ENCODE data around the gene TGFBR3. TPM values are rescaled to one million over a fixed set of nuclear protein-coding genes. Genes with fewer than 3 reads are reported as not detected.

Gene TGFBR3
- total and polyA plus RNA-seq, 9 of the 15 experiments (the other 6 are each of a cell fraction or from before 2014, with no cell fraction given): 3.6 to 32.4 (median 15.6) TPM

GRCh38 chr1:91763252-91763651, 122.7 kb downstream of the TGFBR3 start:
- peak overlapping the region; percentile 16; the same call in 1 of the 2 replicates for H3K4me2 ChIP-seq (ENCODE audit: insufficient read depth, low read length)
- peak overlapping the region; percentile 3; the same call in 1 of the 2 replicates for H2AFZ ChIP-seq (ENCODE audit: low read depth, low read length)
- no peaks in the 10 kb centered on the region for H3K27me3 ChIP-seq (ENCODE audit: control insufficient read depth in 2 of 2, insufficient read depth in 2 of 2, low read length in 2 of 2)
- ChIA-PET CTCF (ENCODE audit: low intra/inter-chr PET ratio) (no interaction called here), POLR2A (interaction anchor here (0.8 to 1.8 kb wide), 2 partner anchors 12 to 22 kb away, joined by 3 to 11 read pairs; no protein-coding TSS in a partner anchor)
- intact Hi-C loops (cut with micrococcal nuclease): loop anchor here (1.0 to 5.0 kb wide), 2 partner anchors 31 to 46 kb away; no protein-coding TSS in a partner anchor
- H3K79me2 ChIP-seq (ENCODE audit: control insufficient read depth, insufficient read depth, low read length): no peaks in the 10 kb centered on the region; the same call in 2 of the 3 replicates
- peak overlapping the region; percentile 48; the same call in 1 of the 3 replicates for H3K27ac ChIP-seq (ENCODE audit: extremely low read depth, low read depth, low read length)
- H3K4me1 ChIP-seq (replicated peaks in 1 of 2; ENCODE audit: control insufficient read depth in 2 of 2, insufficient read depth in 2 of 2, low read length in 2 of 2): peaks cover 9 to 60% of the 10 kb centered on the region in 2 experiments
- BruUV-seq (replicated peaks): no TSS peak
- H3K9me1 ChIP-seq (ENCODE audit: control insufficient read depth, insufficient read depth, low read length): no peaks in the 10 kb centered on the region
- no peaks in the 10 kb centered on the region for H4K20me1 ChIP-seq (replicated peaks; ENCODE audit: control insufficient read depth, insufficient read depth, low read length)
- H3K36me3 ChIP-seq (ENCODE audit: control insufficient read depth, insufficient read depth, low read length): peaks cover 7% of the 10 kb centered on the region; the same call in 1 of the 3 replicates
- H3K9me3 ChIP-seq (replicated peaks; ENCODE audit: control insufficient read depth, insufficient read depth, low read depth, low read length): no peaks in the 10 kb centered on the region
- peak; percentile 40 for ATAC-seq
- in situ Hi-C loops (cut with MboI): no loop called here
- H3K9ac ChIP-seq (ENCODE audit: insufficient read depth in 1 of 2, low read depth in 2 of 2, low read length in 2 of 2): 0 out of 4 replicates have a peak overlapping the region, but pooled peaks of 1 of the 2 experiments have one; percentile 12
- peak; percentile 60 for FAIRE-seq
- no peak overlapping the region for H3K4me3 ChIP-seq
- 0% methylated on average over 4 of the region's 4 CpGs for WGBS (ENCODE audit: insufficient coverage, low coverage, missing lambda C conversion rate)
- DNase-seq (ENCODE audit: extremely low read depth in 1 of 4, low spot score in 3 of 4): peak in 2 of 4 experiments; percentile 26 to 69
- TF ChIP-seq EP300 (IDR thresholded peaks at IDR 0.05; ENCODE audit: low read length): peak; percentile 81
- peak in 1 of 2 experiments; percentile 33; a peak in 1 of 4 replicates for TF ChIP-seq RCOR1 (IDR thresholded peaks at IDR 0.05; ENCODE audit: borderline replicate concordance in 1 of 2, low read depth in 2 of 2, low read length in 2 of 2)
- TF ChIP-seq CBX1 (IDR thresholded peaks at IDR 0.05; ENCODE audit: low read depth): no peak
- peak; percentile 46 for TF ChIP-seq TAF9B (IDR thresholded peaks at IDR 0.05; ENCODE audit: partially characterized antibody)
- TF ChIP-seq CBFA2T2 (conservative IDR thresholded peaks at IDR 0.05): peak; percentile 12; the same call in 1 of the 2 replicates
- TF ChIP-seq FOSL1 (tag; conservative IDR thresholded peaks at IDR 0.05): peak; percentile 51
- peak; percentile 32; the same call in 1 of the 2 replicates for TF ChIP-seq MYC (IDR thresholded peaks at IDR 0.05; ENCODE audit: low read depth, low read length)
- no peak for TF ChIP-seq MYC (CRISPR knock-in tag; IDR thresholded peaks at IDR 0.05; ENCODE audit: borderline replicate concordance, low read depth)
- peak; percentile 75; the same call in 1 of the 2 replicates for TF ChIP-seq ATF3 (IDR thresholded peaks at IDR 0.05)
- TF ChIP-seq ATF3 (CRISPR knock-in tag; conservative IDR thresholded peaks at IDR 0.05): no peak
- TF ChIP-seq ZBTB17 (CRISPR knock-in tag; IDR thresholded peaks at IDR 0.05): no peak
- no peak for TF ChIP-seq BRD9 (IDR thresholded peaks at IDR 0.05; ENCODE audit: low read depth, partially characterized antibody)
- TF ChIP-seq TEAD4 (IDR thresholded peaks at IDR 0.05; ENCODE audit: low read length): peak; percentile 30; the same call in 1 of the 2 replicates
- TF ChIP-seq TEAD4 (CRISPR knock-in tag; IDR thresholded peaks at IDR 0.05; ENCODE audit: borderline replicate concordance): no peak
- peak; percentile 21 to 33; a peak in 2 of 4 replicates for TF ChIP-seq KDM1A (IDR thresholded peaks at IDR 0.05)
- TF ChIP-seq SMAD1 (IDR thresholded peaks at IDR 0.05; ENCODE audit: low read depth, low read length, partially characterized antibody): no peak
- peak; percentile 85 for TF ChIP-seq ARID1B (IDR thresholded peaks at IDR 0.05)
- TF ChIP-seq POLR2B (IDR thresholded peaks at IDR 0.05; ENCODE audit: low read depth, partially characterized antibody): no peak
- peak; percentile 55 for TF ChIP-seq SMARCA4 (IDR thresholded peaks at IDR 0.05)
- TF ChIP-seq SOX6 (IDR thresholded peaks at IDR 0.05): peak; percentile 31; the same call in 1 of the 2 replicates
- TF ChIP-seq EP400 (IDR thresholded peaks at IDR 0.05): peak; percentile 54
- TF ChIP-seq SMARCC2 (IDR thresholded peaks at IDR 0.05; ENCODE audit: low read depth): peak; percentile 9; the same call in 1 of the 2 replicates
- peak; percentile 14; the same call in 1 of the 2 replicates for TF ChIP-seq L3MBTL2 (IDR thresholded peaks at IDR 0.05)
- 0 out of 2 replicates have a peak, but pooled peaks have one; percentile 3 for TF ChIP-seq BHLHE40 (IDR thresholded peaks at IDR 0.05; ENCODE audit: low read length)
- no peak for TF ChIP-seq CEBPG (CRISPR knock-in tag; IDR thresholded peaks at IDR 0.05)
- peak; percentile 40 to 53; a peak in 2 of 4 replicates for TF ChIP-seq CEBPG (tag; conservative IDR thresholded peaks at IDR 0.05 in 1 of 2, IDR thresholded peaks at IDR 0.05 in 1 of 2)
